Right atrium auricular region (tissue), 2 donors: ENCODE data around the gene LYST. TPM values are rescaled to one million over a fixed set of nuclear protein-coding genes. Genes with fewer than 3 reads are reported as not detected.

Experiments used
- DNase-seq: peaks from one replicate; pipeline ENCODE4 v3.0.0-alpha.2; 2019; ENCODE audit warnings: low spot score
- H3K27ac ChIP-seq, 2 donors: fragments of 200-600 bp; sonication (generic); 1 replicate in 1 of 2; 2 replicates in 1 of 2; pipeline ENCODE4 v1.5.1; 2016 to 2019
- H3K27me3 ChIP-seq, 2 donors: fragments of 200-600 bp; sonication (generic); one replicate each; pipeline versions ENCODE4 v1.5.1 to v1.6.0; 2017 to 2019
- H3K36me3 ChIP-seq: fragments of 200-600 bp; sonication (generic); one replicate; pipeline ENCODE4 v1.5.1; 2016
- H3K4me1 ChIP-seq, 2 donors: fragments of 200-600 bp; sonication (generic); one replicate each; pipeline versions ENCODE4 v1.5.1 to v1.6.0; 2017 to 2019
- H3K4me3 ChIP-seq, 2 donors: fragments of 200-600 bp; sonication (generic); 1 replicate in 1 of 2; 2 replicates in 1 of 2; pipeline ENCODE4 v1.5.1; 2017 to 2019; ENCODE audit warnings: mild to moderate bottlenecking in 1 of 2, moderate library complexity in 1 of 2
- H3K9me3 ChIP-seq, 2 donors: fragments of 200-600 bp; sonication (generic); one replicate each; pipeline ENCODE4 v1.5.1; 2019
- total RNA-seq, 2 donors: library from RNA; depleted of rRNA; stranded (reverse); fragments of >200 nt; gene quantifications; one replicate each; pipeline ENCODE4 v1.1.0, GENCODE V29; 2016
- TF ChIP-seq, protein P1 (sequence below), 2 donors: fragments of 200-600 bp; sonication (generic); IDR thresholded peaks; one replicate each; pipeline ENCODE4 v1.5.1; 2019; ENCODE audit warnings: antibody characterized with exemption in 2 of 2

The LYST gene
- total RNA-seq, 2 donors from 2014 or later, result 7.3 to 13.0 TPM

DNA sequence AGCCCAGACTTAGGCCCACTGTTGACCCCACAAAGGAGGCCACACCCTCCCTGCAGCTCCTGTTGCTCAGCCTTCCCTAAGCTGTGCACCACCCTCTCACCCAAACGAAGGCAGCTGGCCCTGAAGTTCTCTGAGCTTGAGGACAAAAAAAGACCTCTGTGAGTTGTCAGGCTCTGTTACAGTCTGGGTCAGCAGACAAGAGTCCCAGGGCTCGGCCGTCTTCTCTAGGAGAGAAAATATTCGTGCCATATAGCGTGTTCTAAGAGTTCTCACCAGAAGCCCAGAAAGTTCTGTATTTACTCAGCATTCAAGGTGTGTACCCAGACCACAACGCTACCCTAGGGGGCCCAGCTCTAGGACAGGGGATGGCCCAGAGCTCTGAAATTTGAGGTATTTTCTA, 25.5 kb upstream of the LYST start:
- Histone ChIP-seq H3K9me3 (no peaks in the 10 kb centered on the region), H3K27ac (no peak overlapping the region), H3K4me1 (no peaks in the 10 kb centered on the region), H3K36me3 (no peaks in the 10 kb centered on the region), H3K4me3 (no peak overlapping the region), H3K27me3 (no peaks in the 10 kb centered on the region)
- no peak for DNase-seq
- TF ChIP-seq, protein P1, sequence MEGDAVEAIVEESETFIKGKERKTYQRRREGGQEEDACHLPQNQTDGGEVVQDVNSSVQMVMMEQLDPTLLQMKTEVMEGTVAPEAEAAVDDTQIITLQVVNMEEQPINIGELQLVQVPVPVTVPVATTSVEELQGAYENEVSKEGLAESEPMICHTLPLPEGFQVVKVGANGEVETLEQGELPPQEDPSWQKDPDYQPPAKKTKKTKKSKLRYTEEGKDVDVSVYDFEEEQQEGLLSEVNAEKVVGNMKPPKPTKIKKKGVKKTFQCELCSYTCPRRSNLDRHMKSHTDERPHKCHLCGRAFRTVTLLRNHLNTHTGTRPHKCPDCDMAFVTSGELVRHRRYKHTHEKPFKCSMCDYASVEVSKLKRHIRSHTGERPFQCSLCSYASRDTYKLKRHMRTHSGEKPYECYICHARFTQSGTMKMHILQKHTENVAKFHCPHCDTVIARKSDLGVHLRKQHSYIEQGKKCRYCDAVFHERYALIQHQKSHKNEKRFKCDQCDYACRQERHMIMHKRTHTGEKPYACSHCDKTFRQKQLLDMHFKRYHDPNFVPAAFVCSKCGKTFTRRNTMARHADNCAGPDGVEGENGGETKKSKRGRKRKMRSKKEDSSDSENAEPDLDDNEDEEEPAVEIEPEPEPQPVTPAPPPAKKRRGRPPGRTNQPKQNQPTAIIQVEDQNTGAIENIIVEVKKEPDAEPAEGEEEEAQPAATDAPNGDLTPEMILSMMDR (IDR thresholded peaks at IDR 0.05), result no peak

DNA sequence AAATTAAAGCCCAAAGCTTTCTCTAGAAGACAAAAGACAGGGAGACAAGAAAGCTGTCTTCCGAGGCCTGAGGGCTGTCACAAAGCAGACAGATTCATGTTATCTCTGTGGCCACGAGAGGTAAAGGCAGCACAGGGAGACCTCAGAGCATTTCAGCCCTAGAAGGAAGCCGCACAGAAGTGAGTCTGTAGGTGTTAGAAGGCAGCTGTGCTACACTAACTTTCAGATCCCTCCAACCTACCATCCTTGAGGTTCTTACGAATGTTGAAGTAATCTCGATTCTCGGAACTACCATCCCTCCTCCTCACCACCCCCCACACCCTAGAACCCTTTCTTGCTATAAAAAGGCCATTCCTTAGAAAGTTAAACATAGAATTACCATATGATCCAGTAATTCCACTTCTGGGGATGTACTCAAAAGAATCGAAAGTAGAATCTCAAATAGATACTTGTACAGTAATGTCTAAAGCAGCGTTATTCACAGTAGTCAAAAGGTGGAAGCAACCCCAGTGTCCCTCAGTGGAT, 21.5 kb upstream of the LYST start:
- no peak overlapping the region for H3K4me3 ChIP-seq
- H3K36me3 ChIP-seq, result no peaks in the 10 kb centered on the region
- no peaks in the 10 kb centered on the region for H3K9me3 ChIP-seq
- H3K4me1 ChIP-seq, result peaks cover 0 to 7% of the 10 kb centered on the region in 2 donors
- TF ChIP-seq, protein P1 (IDR thresholded peaks at IDR 0.05), result no peak
- H3K27ac ChIP-seq, result no peak overlapping the region
- no peaks in the 10 kb centered on the region for H3K27me3 ChIP-seq
- no peak for DNase-seq

DNA sequence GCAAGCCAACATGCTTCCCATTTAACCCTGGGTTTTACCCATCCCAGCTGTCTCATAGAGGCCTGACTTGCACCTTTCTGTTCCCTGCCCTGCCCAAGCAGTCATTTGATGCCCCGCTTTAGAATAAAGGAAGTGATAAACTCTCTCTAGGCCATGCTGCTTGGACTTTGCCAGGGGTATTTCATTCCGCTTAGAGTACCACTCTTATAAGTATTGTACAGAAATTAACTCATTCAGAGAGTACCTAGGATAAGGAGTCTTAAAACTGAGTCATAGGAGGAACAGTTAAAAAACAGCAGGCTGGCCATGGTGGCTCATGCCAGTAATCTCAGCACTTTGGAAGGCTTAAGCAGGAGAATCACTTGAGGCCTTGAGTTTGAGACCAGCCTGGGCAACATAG, 21.0 kb upstream of the LYST start:
- Histone ChIP-seq H3K36me3 (no peaks in the 10 kb centered on the region), H3K4me3 (no peak overlapping the region), H3K27me3 (no peaks in the 10 kb centered on the region), H3K9me3 (no peaks in the 10 kb centered on the region), H3K27ac (no peak overlapping the region), H3K4me1 (peaks cover 0 to 12% of the 10 kb centered on the region in 2 donors)
- DNase-seq, result no peak
- TF ChIP-seq, protein P1 (IDR thresholded peaks at IDR 0.05), result no peak

DNA sequence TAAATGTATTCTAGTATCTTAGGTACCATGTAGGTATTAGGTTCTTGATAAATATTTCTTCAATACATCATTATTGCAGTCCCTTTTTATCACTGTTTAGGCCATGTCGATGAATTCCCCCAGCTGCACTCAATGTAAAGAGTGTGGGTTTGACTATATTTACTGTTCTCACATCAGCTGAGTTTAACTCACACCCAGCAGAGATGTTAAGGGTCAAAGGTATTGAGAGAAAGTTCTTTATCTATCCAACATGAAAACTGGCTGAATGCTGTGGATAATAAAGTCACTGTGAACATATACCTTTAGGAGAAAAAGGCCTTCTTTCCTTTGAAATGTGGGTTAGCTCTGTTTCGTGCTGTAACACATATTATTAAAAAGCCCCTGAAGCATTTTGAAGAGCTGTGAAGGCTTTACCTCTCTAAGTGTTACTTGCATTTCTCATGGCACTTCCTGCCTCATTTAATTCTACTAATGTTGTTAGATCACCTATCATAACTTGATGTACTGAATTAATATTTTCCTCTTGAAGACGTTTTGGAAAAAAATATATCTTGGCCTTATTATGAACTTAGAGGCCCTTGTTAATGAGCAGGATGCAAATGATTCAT, 19.1 kb upstream of the LYST start:
- Histone ChIP-seq H3K4me1 (peaks cover 0 to 19% of the 10 kb centered on the region in 2 donors), H3K27ac (no peak overlapping the region), H3K27me3 (no peaks in the 10 kb centered on the region), H3K36me3 (no peaks in the 10 kb centered on the region), H3K9me3 (no peaks in the 10 kb centered on the region), H3K4me3 (no peak overlapping the region)
- DNase-seq, result no peak
- TF ChIP-seq, protein P1 (IDR thresholded peaks at IDR 0.05), result no peak

DNA sequence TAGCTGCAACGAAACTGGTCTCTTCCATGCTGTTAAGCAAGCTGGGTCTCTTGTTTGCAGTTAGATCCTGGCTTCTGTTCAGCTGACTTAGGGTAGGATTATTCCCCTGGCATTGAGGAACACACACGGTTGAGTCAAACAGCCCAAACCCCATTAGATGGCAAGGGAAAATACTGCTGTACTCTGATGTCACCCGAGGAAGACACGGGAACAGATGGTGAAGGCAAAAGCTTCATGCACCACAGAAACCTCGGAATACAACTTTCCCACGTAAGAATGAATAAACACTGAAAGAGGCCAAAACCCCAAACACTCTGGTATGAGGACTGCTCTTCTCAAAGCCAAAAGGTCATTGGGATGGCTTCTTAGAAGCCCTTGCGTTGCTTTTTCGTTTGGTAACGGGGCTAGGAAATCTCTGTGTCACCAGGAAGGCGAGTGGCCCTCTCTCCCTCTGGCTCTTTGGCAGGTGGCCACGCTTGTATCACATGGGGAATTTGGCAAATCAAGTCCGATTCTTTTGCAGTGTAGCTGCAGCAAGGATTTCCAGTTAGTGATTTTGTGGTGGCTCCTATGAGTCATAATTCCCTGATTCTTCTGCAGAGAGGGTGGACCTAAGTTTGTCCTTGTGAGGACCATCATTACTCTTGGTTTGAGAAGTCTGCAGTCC, 16.7 kb upstream of the LYST start:
- H3K9me3 ChIP-seq, result no peaks in the 10 kb centered on the region
- TF ChIP-seq, protein P1 (IDR thresholded peaks at IDR 0.05), result no peak
- DNase-seq, result peak; percentile 94
- H3K4me3 ChIP-seq, result peak overlapping the region in 1 of 2 donors; percentile 31
- H3K27me3 ChIP-seq, result no peaks in the 10 kb centered on the region
- peaks cover 0 to 19% of the 10 kb centered on the region in 2 donors for H3K4me1 ChIP-seq
- H3K27ac ChIP-seq, result peak overlapping the region; percentile 66
- no peaks in the 10 kb centered on the region for H3K36me3 ChIP-seq
